Naive thymus-derived CD8-positive, alpha-beta T cell (primary cell): ENCODE results near the gene APCDD1L. TPM values are rescaled to one million over a fixed set of nuclear protein-coding genes. Genes with fewer than 3 reads are reported as not detected.

Experiments used
- ATAC-seq, 2 donors: fragments of 150-1000 bp; cut with Tn5 transposase in 1 of 2; sonication (Bioruptor Pico), chemical (Tn5 transposase) in 1 of 2; 1 replicate in 1 of 2; 2 replicates in 1 of 2; pipeline ENCODE4 v1.10.0; 2021; ENCODE audit warnings: mild to moderate bottlenecking in 2 of 2, moderate library complexity in 2 of 2
- POLR2A ChIA-PET: fragments of 350-600 bp; sonication (Branson Sonifier 250); formaldehyde crosslinking; loops from one replicate; lab custom pipeline; 2021; ENCODE audit warnings: antibody characterized with exemption; lab: Charles Lee
- DNase-seq, 10 donors: peaks; one replicate each; pipeline versions ENCODE4 v3.0.0 to v3.0.0-alpha.2; 2020 to 2022
- H3K27ac Mint-ChIP-seq, 10 donors: one replicate each; pipeline ENCODE4 v1.8.0; 2020 to 2022; ENCODE audit warnings: mild to moderate bottlenecking in 10 of 10, mixed read lengths in 10 of 10, moderate library complexity in 4 of 10, inconsistent platforms in 1 of 10
- H3K27me3 Mint-ChIP-seq, 5 donors: one replicate each; pipeline ENCODE4 v1.8.0; 2021 to 2022; ENCODE audit warnings: mixed read lengths in 5 of 5
- H3K36me3 Mint-ChIP-seq, 3 donors: one replicate each; pipeline ENCODE4 v1.8.0; 2020 to 2022; ENCODE audit warnings: mixed read lengths in 3 of 3, mild to moderate bottlenecking in 2 of 3, inconsistent platforms in 1 of 3
- H3K4me1 Mint-ChIP-seq, 4 donors: one replicate each; pipeline ENCODE4 v1.8.0; 2021 to 2022; ENCODE audit warnings: mixed read lengths in 4 of 4
- H3K4me3 Mint-ChIP-seq, 10 donors: one replicate each; pipeline ENCODE4 v1.8.0; 2020 to 2022; ENCODE audit warnings: mild to moderate bottlenecking in 10 of 10, mixed read lengths in 10 of 10, moderate library complexity in 6 of 10, inconsistent platforms in 1 of 10
- H3K9me3 Mint-ChIP-seq, 9 donors: one replicate each; pipeline ENCODE4 v1.8.0; 2020 to 2022; ENCODE audit warnings: mixed read lengths in 9 of 9, mild to moderate bottlenecking in 3 of 9, inconsistent platforms in 1 of 9, moderate library complexity in 1 of 9
- polyA plus RNA-seq, 3 donors: library from polyadenylated mRNA; unstranded; fragments of 300-500 nt; fragmentation: Illumina TruSeq; gene quantifications; one replicate each; pipeline ENCODE4 v1.2.3, GENCODE V29; 2021
- total RNA-seq, 8 experiments: library from RNA in 2 of 8; stranded (reverse) in 2 of 8; gene quantifications; one replicate each; pipeline ENCODE4 v1.2.3 and lab custom pipeline; 2021 to 2026

The APCDD1L gene
- total and polyA plus RNA-seq, 5 experiments from 2014 or later: 0.48 TPM; not detected in 4

GRCh38 chr20:58504566-58504965, 10.6 kb downstream of the APCDD1L start:
- Mint-ChIP-seq H3K4me3 (no peak overlapping the region), H3K4me1 (peaks cover 0 to 3% (median 0%) of the 10 kb centered on the region in 4 donors), H3K36me3 (peaks cover 13 to 21% (median 16%) of the 10 kb centered on the region in 3 donors), H3K27ac (no peak overlapping the region), H3K9me3 (peaks cover 0 to 36% (median 18%) of the 10 kb centered on the region in 9 donors), H3K27me3 (peaks cover 0 to 10% (median 9%) of the 10 kb centered on the region in 5 donors)
- no peak for ATAC-seq
- DNase-seq: no peak
- POLR2A ChIA-PET: no interaction called here

GRCh38 chr20:58503668-58504067, 11.5 kb downstream of the APCDD1L start:
- POLR2A ChIA-PET: no interaction called here
- peaks cover 0 to 12% (median 10%) of the 10 kb centered on the region in 5 donors for H3K27me3 Mint-ChIP-seq
- ATAC-seq (no peak), DNase-seq (no peak)
- peaks cover 0 to 36% (median 18%) of the 10 kb centered on the region in 9 donors for H3K9me3 Mint-ChIP-seq
- peaks cover 0 to 3% (median 0%) of the 10 kb centered on the region in 4 donors for H3K4me1 Mint-ChIP-seq
- peaks cover 13 to 21% (median 16%) of the 10 kb centered on the region in 3 donors for H3K36me3 Mint-ChIP-seq
- H3K4me3 Mint-ChIP-seq: no peak overlapping the region
- H3K27ac Mint-ChIP-seq: no peak overlapping the region

- POLR2A ChIA-PET: no interaction called here
- peaks cover 0 to 3% (median 0%) of the 10 kb centered on the region in 4 donors for H3K4me1 Mint-ChIP-seq
- H3K27me3 Mint-ChIP-seq: peaks cover 0 to 10% (median 5%) of the 10 kb centered on the region in 5 donors
- ATAC-seq: no peak
- no peak for DNase-seq
- peaks cover 5 to 10% (median 9%) of the 10 kb centered on the region in 3 donors for H3K36me3 Mint-ChIP-seq
- H3K27ac Mint-ChIP-seq: peak overlapping the region in 1 of 10 donors; percentile 76
- H3K4me3 Mint-ChIP-seq: no peak overlapping the region
- peaks cover 0 to 23% (median 10%) of the 10 kb centered on the region in 9 donors for H3K9me3 Mint-ChIP-seq
Measured at GRCh38 chr20:58500256-58500655, 14.9 kb downstream of the APCDD1L start.

- Mint-ChIP-seq H3K9me3 (peaks cover 0 to 8% (median 4%) of the 10 kb centered on the region in 9 donors), H3K27me3 (peaks cover 0 to 10% (median 5%) of the 10 kb centered on the region in 5 donors), H3K27ac (peak overlapping the region in 1 of 10 donors; percentile 11), H3K4me3 (no peak overlapping the region), H3K4me1 (peaks cover 0 to 3% (median 0%) of the 10 kb centered on the region in 4 donors), H3K36me3 (peaks cover 0 to 3% (median 2%) of the 10 kb centered on the region in 3 donors)
- POLR2A ChIA-PET: no interaction called here
- ATAC-seq (no peak), DNase-seq (no peak)
Measured at GRCh38 chr20:58498470-58499068, 16.6 kb downstream of the APCDD1L start.

- POLR2A ChIA-PET: no interaction called here
- H3K27me3 Mint-ChIP-seq: peaks cover 0 to 10% (median 5%) of the 10 kb centered on the region in 5 donors
Measured at GRCh38 chr20:58497724-58498469, 17.3 kb downstream of the APCDD1L start.

GRCh38 chr20:58497076-58497641, 18.0 kb downstream of the APCDD1L start:
- Mint-ChIP-seq H3K27me3 (peaks cover 0 to 10% (median 5%) of the 10 kb centered on the region in 5 donors), H3K27ac (no peak overlapping the region), H3K4me3 (no peak overlapping the region), H3K9me3 (peaks cover 0 to 4% (median 0%) of the 10 kb centered on the region in 9 donors), H3K36me3 (peaks cover 0 to 2% (median 0%) of the 10 kb centered on the region in 3 donors), H3K4me1 (peaks cover 0 to 3% (median 0%) of the 10 kb centered on the region in 4 donors)
- no peak for DNase-seq
- POLR2A ChIA-PET: no interaction called here
- ATAC-seq: no peak

More at GRCh38 chr20:58497724-58498469, 17.3 kb downstream of the APCDD1L start:
- Mint-ChIP-seq H3K36me3 (peaks cover 0 to 2% (median 0%) of the 10 kb centered on the region in 3 donors), H3K4me1 (peaks cover 0 to 3% (median 0%) of the 10 kb centered on the region in 4 donors), H3K9me3 (peaks cover 0 to 4% (median under 1%) of the 10 kb centered on the region in 9 donors), H3K27ac (no peak overlapping the region), H3K4me3 (no peak overlapping the region)
- no peak for DNase-seq
- no peak for ATAC-seq

GRCh38 chr20:58496429-58496769, 18.8 kb downstream of the APCDD1L start:
- H3K27me3 Mint-ChIP-seq: peaks cover 0 to 10% (median 4%) of the 10 kb centered on the region in 5 donors
- H3K4me1 Mint-ChIP-seq: peaks cover 0 to 3% (median 0%) of the 10 kb centered on the region in 4 donors
- ATAC-seq (no peak), DNase-seq (no peak)
- peaks cover 0 to under 1% (median 0%) of the 10 kb centered on the region in 3 donors for H3K36me3 Mint-ChIP-seq
- H3K9me3 Mint-ChIP-seq: peaks cover 0 to 1% (median 0%) of the 10 kb centered on the region in 9 donors
- H3K4me3 Mint-ChIP-seq: no peak overlapping the region
- H3K27ac Mint-ChIP-seq: peak overlapping the region in 2 of 10 donors; percentile 28 to 36
- POLR2A ChIA-PET: no interaction called here

- ATAC-seq (no peak), DNase-seq (no peak)
- H3K4me1 Mint-ChIP-seq: peaks cover 0 to 3% (median 0%) of the 10 kb centered on the region in 4 donors
- peaks cover 0 to 1% (median 0%) of the 10 kb centered on the region in 9 donors for H3K9me3 Mint-ChIP-seq
- POLR2A ChIA-PET: no interaction called here
- H3K27ac Mint-ChIP-seq: peak overlapping the region in 2 of 10 donors; percentile 28 to 36
- H3K36me3 Mint-ChIP-seq: no peaks in the 10 kb centered on the region
- H3K4me3 Mint-ChIP-seq: no peak overlapping the region
- peaks cover 0 to 10% (median 4%) of the 10 kb centered on the region in 5 donors for H3K27me3 Mint-ChIP-seq
Measured at GRCh38 chr20:58495623-58496428, 19.4 kb downstream of the APCDD1L start.

- Mint-ChIP-seq H3K36me3 (no peaks in the 10 kb centered on the region), H3K27me3 (peaks cover 0 to 6% (median 2%) of the 10 kb centered on the region in 5 donors), H3K9me3 (no peaks in the 10 kb centered on the region), H3K27ac (peak overlapping the region in 1 of 10 donors; percentile 7), H3K4me1 (no peaks in the 10 kb centered on the region), H3K4me3 (no peak overlapping the region)
- POLR2A ChIA-PET: no interaction called here
- ATAC-seq: no peak
- DNase-seq: no peak
Measured at GRCh38 chr20:58494923-58495622, 20.1 kb downstream of the APCDD1L start.

- no peak overlapping the region for H3K27ac Mint-ChIP-seq
- peaks cover 0 to 14% (median 0%) of the 10 kb centered on the region in 9 donors for H3K9me3 Mint-ChIP-seq
- H3K36me3 Mint-ChIP-seq: peaks cover 2 to 7% (median 6%) of the 10 kb centered on the region in 3 donors
- H3K4me1 Mint-ChIP-seq: no peaks in the 10 kb centered on the region
- ATAC-seq: no peak
- POLR2A ChIA-PET: no interaction called here
- H3K27me3 Mint-ChIP-seq: peaks cover 0 to 8% (median 1%) of the 10 kb centered on the region in 5 donors
- H3K4me3 Mint-ChIP-seq: no peak overlapping the region
- no peak for DNase-seq
Measured at GRCh38 chr20:58492795-58493524, 22.2 kb downstream of the APCDD1L start.

- no peak overlapping the region for H3K27ac Mint-ChIP-seq
- peaks cover 0 to 8% (median 1%) of the 10 kb centered on the region in 5 donors for H3K27me3 Mint-ChIP-seq
- POLR2A ChIA-PET: no interaction called here
- H3K9me3 Mint-ChIP-seq: peaks cover 0 to 15% (median 2%) of the 10 kb centered on the region in 9 donors
- ATAC-seq (no peak), DNase-seq (no peak)
- H3K36me3 Mint-ChIP-seq: peaks cover 2 to 9% (median 6%) of the 10 kb centered on the region in 3 donors
- H3K4me1 Mint-ChIP-seq: no peaks in the 10 kb centered on the region
- no peak overlapping the region for H3K4me3 Mint-ChIP-seq
Measured at GRCh38 chr20:58492074-58492718, 23.0 kb downstream of the APCDD1L start.
